Hepatocyte (in vitro differentiated cells): ENCODE data around the gene MGAT4A.

Experiments used
- EZH2 ChIP-seq: fragments of 200-600 bp; sonication (generic); IDR thresholded peaks from 2 replicates; pipeline ENCODE4 v1.6.1; 2016; ENCODE audit warnings: antibody characterized with exemption, mild to moderate bottlenecking, borderline replicate concordance
- TF ChIP-seq, protein P1 (sequence below): fragments of 200-600 bp; sonication (generic); IDR thresholded peaks from 2 replicates; pipeline ENCODE4 v1.5.1; 2016; ENCODE audit warnings: antibody characterized with exemption, mild to moderate bottlenecking; ENCODE audit not compliant: poor library complexity

DNA sequence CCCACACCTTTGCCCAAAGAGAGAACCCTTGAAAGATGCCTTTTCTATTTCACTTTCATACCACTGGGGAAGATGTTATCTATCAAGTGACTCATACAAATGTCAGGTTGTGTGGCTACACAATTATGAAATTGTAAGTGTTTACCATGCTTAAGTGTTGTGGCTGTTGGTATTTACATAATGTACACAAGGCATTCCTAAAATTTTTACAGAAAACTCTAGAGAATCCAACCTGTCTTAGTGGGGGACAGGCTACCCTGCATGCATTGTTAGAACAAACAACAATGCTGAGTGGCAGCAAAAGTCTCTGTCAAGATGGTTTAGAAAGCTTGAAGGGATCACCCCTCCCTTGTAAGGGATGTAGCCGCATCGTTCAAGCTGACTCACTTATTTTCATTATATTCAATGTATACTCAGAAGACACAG, 5.5 kb upstream of the MGAT4A start:
- TF ChIP-seq, protein P1, sequence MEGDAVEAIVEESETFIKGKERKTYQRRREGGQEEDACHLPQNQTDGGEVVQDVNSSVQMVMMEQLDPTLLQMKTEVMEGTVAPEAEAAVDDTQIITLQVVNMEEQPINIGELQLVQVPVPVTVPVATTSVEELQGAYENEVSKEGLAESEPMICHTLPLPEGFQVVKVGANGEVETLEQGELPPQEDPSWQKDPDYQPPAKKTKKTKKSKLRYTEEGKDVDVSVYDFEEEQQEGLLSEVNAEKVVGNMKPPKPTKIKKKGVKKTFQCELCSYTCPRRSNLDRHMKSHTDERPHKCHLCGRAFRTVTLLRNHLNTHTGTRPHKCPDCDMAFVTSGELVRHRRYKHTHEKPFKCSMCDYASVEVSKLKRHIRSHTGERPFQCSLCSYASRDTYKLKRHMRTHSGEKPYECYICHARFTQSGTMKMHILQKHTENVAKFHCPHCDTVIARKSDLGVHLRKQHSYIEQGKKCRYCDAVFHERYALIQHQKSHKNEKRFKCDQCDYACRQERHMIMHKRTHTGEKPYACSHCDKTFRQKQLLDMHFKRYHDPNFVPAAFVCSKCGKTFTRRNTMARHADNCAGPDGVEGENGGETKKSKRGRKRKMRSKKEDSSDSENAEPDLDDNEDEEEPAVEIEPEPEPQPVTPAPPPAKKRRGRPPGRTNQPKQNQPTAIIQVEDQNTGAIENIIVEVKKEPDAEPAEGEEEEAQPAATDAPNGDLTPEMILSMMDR: no peak
- no peak for TF ChIP-seq EZH2
